Nephron (organoid): ENCODE data around the gene SEC23IP.
A peak's percentile ranks its signal among the peaks of the same experiment; 100 is the strongest.

Experiments
- H3K27ac Mint-ChIP-seq, 3 experiments: 2 replicates each; pipeline ENCODE4 v1.8.0; 2020; ENCODE audit warnings: mixed read lengths in 3 of 3, mild to moderate bottlenecking in 2 of 3, moderate library complexity in 1 of 3
- H3K27me3 Mint-ChIP-seq: 2 replicates; pipeline ENCODE4 v1.8.0; 2021; ENCODE audit warnings: low read depth, mild to moderate bottlenecking, moderate library complexity, mixed read lengths
- H3K36me3 Mint-ChIP-seq: 2 replicates; pipeline ENCODE4 v1.8.0; 2020; ENCODE audit warnings: low read depth, mixed read lengths
- H3K4me1 Mint-ChIP-seq: 2 replicates; pipeline ENCODE4 v1.8.0; 2020; ENCODE audit warnings: mixed read lengths
- H3K4me3 Mint-ChIP-seq, 3 experiments: 2 replicates each; pipeline ENCODE4 v1.8.0; 2020; ENCODE audit warnings: mild to moderate bottlenecking in 3 of 3, mixed read lengths in 3 of 3, moderate library complexity in 2 of 3
- H3K9me3 Mint-ChIP-seq: 2 replicates; pipeline ENCODE4 v1.8.0; 2020; ENCODE audit warnings: mixed read lengths
- CTCF ChIP-seq, 3 experiments: fragments of 200-600 bp; sonication (generic); IDR thresholded peaks; one replicate each; pipeline ENCODE4 v1.5.0; 2021; ENCODE audit warnings: antibody characterized with exemption in 3 of 3; ENCODE audit not compliant: unreplicated experiment in 3 of 3

The SEC23IP gene

GRCh38 chr10:119852822-119853221 lies 39.7 kb upstream of the SEC23IP start:
- H3K27me3 Mint-ChIP-seq, result no peaks in the 10 kb centered on the region
- H3K4me3 Mint-ChIP-seq, result no peak overlapping the region
- H3K27ac Mint-ChIP-seq, result no peak overlapping the region
- peaks cover 5% of the 10 kb centered on the region for H3K4me1 Mint-ChIP-seq
- TF ChIP-seq CTCF (IDR thresholded peaks at IDR 0.05; ENCODE audit: unreplicated experiment in 3 of 3), result no peak
- H3K36me3 Mint-ChIP-seq, result peaks cover 55% of the 10 kb centered on the region
- H3K9me3 Mint-ChIP-seq, result no peaks in the 10 kb centered on the region

DNA sequence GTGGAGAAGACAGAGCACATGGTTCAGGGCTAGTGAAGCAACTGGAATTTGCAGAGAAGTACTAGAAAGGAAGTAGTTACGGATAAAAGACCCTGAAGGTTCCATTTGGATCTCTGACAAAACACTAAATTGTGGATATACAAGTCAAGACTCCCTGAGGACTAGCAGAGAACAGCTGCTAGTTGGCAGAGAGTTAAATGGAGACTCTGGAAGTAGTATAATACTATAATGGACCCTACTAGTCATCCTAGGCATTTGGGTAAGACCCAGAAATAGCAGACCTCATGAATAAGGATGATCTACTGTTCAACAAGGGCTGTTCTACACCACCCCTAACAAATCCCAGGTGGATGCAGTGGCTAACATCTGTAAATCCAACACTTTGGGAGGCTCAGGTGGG lies 39.0 kb upstream of the SEC23IP start:
- H3K36me3 Mint-ChIP-seq, result peaks cover 49% of the 10 kb centered on the region
- H3K4me3 Mint-ChIP-seq, result no peak overlapping the region
- H3K27ac Mint-ChIP-seq, result peak overlapping the region in 1 of 3 experiments; percentile 26
- no peak for TF ChIP-seq CTCF (IDR thresholded peaks at IDR 0.05; ENCODE audit: unreplicated experiment in 3 of 3)
- no peaks in the 10 kb centered on the region for H3K9me3 Mint-ChIP-seq
- peaks cover 5% of the 10 kb centered on the region for H3K4me1 Mint-ChIP-seq
- H3K27me3 Mint-ChIP-seq, result no peaks in the 10 kb centered on the region

GRCh38 chr10:119858063-119858462 lies 34.5 kb upstream of the SEC23IP start:
- TF ChIP-seq CTCF (IDR thresholded peaks at IDR 0.05; ENCODE audit: unreplicated experiment in 3 of 3), result no peak
- Mint-ChIP-seq H3K36me3 (peaks cover 23% of the 10 kb centered on the region), H3K9me3 (no peaks in the 10 kb centered on the region), H3K27ac (no peak overlapping the region), H3K4me3 (no peak overlapping the region), H3K27me3 (no peaks in the 10 kb centered on the region), H3K4me1 (peaks cover 9% of the 10 kb centered on the region)

GRCh38 chr10:119859420-119860258 lies 32.9 kb upstream of the SEC23IP start:
- Mint-ChIP-seq H3K9me3 (peaks cover 5% of the 10 kb centered on the region), H3K36me3 (peaks cover 28% of the 10 kb centered on the region), H3K27ac (no peak overlapping the region), H3K27me3 (no peaks in the 10 kb centered on the region), H3K4me1 (peaks cover 4% of the 10 kb centered on the region), H3K4me3 (no peak overlapping the region)
- peak; percentile 63 to 80 (median 64) for TF ChIP-seq CTCF (IDR thresholded peaks at IDR 0.05; ENCODE audit: unreplicated experiment in 3 of 3)

DNA sequence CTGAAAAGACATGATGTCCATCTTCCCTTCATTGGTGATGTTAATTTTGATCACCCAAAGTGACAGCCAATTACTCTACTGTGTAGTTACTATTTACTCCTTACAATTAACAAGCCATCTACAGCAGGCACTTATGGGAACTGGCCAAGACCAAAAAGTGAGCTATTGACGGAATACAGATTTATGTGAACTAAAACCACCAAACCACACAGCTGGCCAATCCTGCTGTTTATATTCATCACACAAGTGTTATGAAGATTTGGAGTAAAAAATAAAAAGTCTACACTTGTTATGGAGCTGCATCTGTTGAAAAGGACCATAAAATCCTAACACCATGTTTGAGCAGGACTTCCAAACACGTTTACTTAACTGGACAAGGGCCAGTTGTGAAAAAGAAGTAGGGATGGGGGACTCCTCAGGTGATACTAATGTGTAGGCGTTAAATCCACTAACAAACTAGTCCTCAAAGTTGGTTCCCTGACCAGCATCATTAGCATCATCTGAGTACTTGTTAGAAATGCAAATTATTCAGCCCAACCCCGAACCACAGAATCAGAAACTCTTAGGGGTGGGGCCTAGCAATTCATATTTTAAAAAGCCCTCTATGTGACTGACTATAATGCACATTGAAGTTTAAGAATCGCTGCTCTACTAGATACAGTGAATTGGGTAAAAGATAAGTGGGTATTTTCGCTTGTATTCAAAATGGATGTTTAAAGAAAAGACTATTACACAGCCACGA lies 31.5 kb upstream of the SEC23IP start:
- no peaks in the 10 kb centered on the region for H3K27me3 Mint-ChIP-seq
- no peak overlapping the region for H3K27ac Mint-ChIP-seq
- no peak for TF ChIP-seq CTCF (IDR thresholded peaks at IDR 0.05; ENCODE audit: unreplicated experiment in 3 of 3)
- H3K4me1 Mint-ChIP-seq, result peaks cover 4% of the 10 kb centered on the region
- no peak overlapping the region for H3K4me3 Mint-ChIP-seq
- H3K9me3 Mint-ChIP-seq, result peaks cover 8% of the 10 kb centered on the region
- H3K36me3 Mint-ChIP-seq, result peaks cover 31% of the 10 kb centered on the region
